Mononuclear cell (primary cell): ENCODE data around the gene NSD1. TPM values are rescaled to one million over a fixed set of nuclear protein-coding genes. Genes with fewer than 3 reads are reported as not detected.

ENCODE experiments used
- H3K27me3 ChIP-seq: 2 replicates; pipeline ENCODE4 v1.6.0; 2011; ENCODE audit warnings: low read length, control low read depth; ENCODE audit not compliant: insufficient read depth
- H3K4me1 ChIP-seq: 2 replicates; pipeline ENCODE4 v1.5.1; 2011; ENCODE audit warnings: mild to moderate bottlenecking, low read length, control low read depth; ENCODE audit not compliant: insufficient read depth
- H3K4me3 ChIP-seq: 2 replicates; pipeline ENCODE4 v1.5.1; 2011; ENCODE audit warnings: mild to moderate bottlenecking, low read length, moderate library complexity
- H3K9me3 ChIP-seq: 2 replicates; pipeline ENCODE4 v1.5.1; 2011; ENCODE audit warnings: low read depth, mild to moderate bottlenecking, control low read depth, low read length
- total RNA-seq: library from RNA; depleted of rRNA; stranded (reverse); fragments of >200 nt; gene quantifications from one replicate; pipeline ENCODE4 v1.2.3, GENCODE V29; 2012

The NSD1 gene
- total RNA-seq, 1 donor: 69.0 TPM

GRCh38 chr5:177290816-177291596, 157.4 kb downstream of the NSD1 start:
- H3K4me3 ChIP-seq: no peak overlapping the region
- H3K27me3 ChIP-seq: no peaks in the 10 kb centered on the region
- peaks cover 12% of the 10 kb centered on the region for H3K4me1 ChIP-seq

GRCh38 chr5:177291735-177292134, 158.2 kb downstream of the NSD1 start:
- Histone ChIP-seq H3K9me3 (no peaks in the 10 kb centered on the region), H3K27me3 (no peaks in the 10 kb centered on the region), H3K4me3 (no peak overlapping the region), H3K4me1 (peaks cover 20% of the 10 kb centered on the region)

More at GRCh38 chr5:177290816-177291596, 157.4 kb downstream of the NSD1 start:
- no peaks in the 10 kb centered on the region for H3K9me3 ChIP-seq

- no peaks in the 10 kb centered on the region for H3K27me3 ChIP-seq
- peaks cover 42% of the 10 kb centered on the region for H3K4me1 ChIP-seq
- no peaks in the 10 kb centered on the region for H3K9me3 ChIP-seq
- no peak overlapping the region for H3K4me3 ChIP-seq
These were observed 160.4 kb downstream of the NSD1 start for GRCh38 chr5:177293819-177294581.

GRCh38 chr5:177294632-177295031, 161.1 kb downstream of the NSD1 start:
- Histone ChIP-seq H3K9me3 (no peaks in the 10 kb centered on the region), H3K4me1 (peaks cover 48% of the 10 kb centered on the region), H3K27me3 (no peaks in the 10 kb centered on the region), H3K4me3 (no peak overlapping the region)

- Histone ChIP-seq H3K9me3 (no peaks in the 10 kb centered on the region), H3K4me3 (no peak overlapping the region), H3K27me3 (no peaks in the 10 kb centered on the region), H3K4me1 (peaks cover 61% of the 10 kb centered on the region)
These were observed 162.4 kb downstream of the NSD1 start for GRCh38 chr5:177295924-177296323.

GRCh38 chr5:177296581-177296980, 163.0 kb downstream of the NSD1 start:
- H3K4me1 ChIP-seq: peaks cover 68% of the 10 kb centered on the region
- no peaks in the 10 kb centered on the region for H3K9me3 ChIP-seq
- H3K4me3 ChIP-seq: no peak overlapping the region
- no peaks in the 10 kb centered on the region for H3K27me3 ChIP-seq

- Histone ChIP-seq H3K9me3 (no peaks in the 10 kb centered on the region), H3K27me3 (no peaks in the 10 kb centered on the region), H3K4me1 (peaks cover 81% of the 10 kb centered on the region), H3K4me3 (no peak overlapping the region)
These were observed 164.3 kb downstream of the NSD1 start for GRCh38 chr5:177297922-177298321.

GRCh38 chr5:177299697-177300096, 166.1 kb downstream of the NSD1 start:
- no peaks in the 10 kb centered on the region for H3K9me3 ChIP-seq
- H3K4me1 ChIP-seq: peaks cover 87% of the 10 kb centered on the region
- H3K4me3 ChIP-seq: no peak overlapping the region
- no peaks in the 10 kb centered on the region for H3K27me3 ChIP-seq

- Histone ChIP-seq H3K27me3 (no peaks in the 10 kb centered on the region), H3K4me3 (no peak overlapping the region), H3K4me1 (peaks cover 88% of the 10 kb centered on the region), H3K9me3 (no peaks in the 10 kb centered on the region)
These were observed 166.8 kb downstream of the NSD1 start for GRCh38 chr5:177300236-177300880.

- Histone ChIP-seq H3K4me1 (peaks cover 88% of the 10 kb centered on the region), H3K9me3 (no peaks in the 10 kb centered on the region), H3K4me3 (no peak overlapping the region), H3K27me3 (no peaks in the 10 kb centered on the region)
These were observed 167.4 kb downstream of the NSD1 start for GRCh38 chr5:177300951-177301350.

- peaks cover 87% of the 10 kb centered on the region for H3K4me1 ChIP-seq
- H3K4me3 ChIP-seq: peak overlapping the region; percentile 75
These were observed 168.1 kb downstream of the NSD1 start for GRCh38 chr5:177301503-177302165.

GRCh38 chr5:177302354-177303110, 169.0 kb downstream of the NSD1 start:
- H3K9me3 ChIP-seq: no peaks in the 10 kb centered on the region
- H3K27me3 ChIP-seq: no peaks in the 10 kb centered on the region
- peak overlapping the region; percentile 75 for H3K4me3 ChIP-seq
- peaks cover 87% of the 10 kb centered on the region for H3K4me1 ChIP-seq

More at GRCh38 chr5:177301503-177302165, 168.1 kb downstream of the NSD1 start:
- no peaks in the 10 kb centered on the region for H3K27me3 ChIP-seq
- no peaks in the 10 kb centered on the region for H3K9me3 ChIP-seq

- no peaks in the 10 kb centered on the region for H3K9me3 ChIP-seq
- no peaks in the 10 kb centered on the region for H3K27me3 ChIP-seq
- H3K4me3 ChIP-seq: peak within 1 kb of the TSS; percentile 75
- peaks cover 87% of the 10 kb centered on the region for H3K4me1 ChIP-seq
These were observed 169.8 kb downstream of the NSD1 start, which contains the start of the genes PRELID1 and RAB24 for GRCh38 chr5:177303121-177303924. TSS of gene PRELID1 (plus strand) at chr5:177303799. CDS start at chr5:177303986, 187 bp downstream. TSS of gene RAB24 (minus strand) at chr5:177303719. CDS start at chr5:177303288, 431 bp downstream.
